Measurements from ENCODE around the gene CLMP. TPM values are rescaled to one million over a fixed set of nuclear protein-coding genes. Genes with fewer than 3 reads are reported as not detected.

CLMP gene
- total and polyA plus RNA-seq, 4 donors, result 5.2 to 22.9 (median 12.3) TPM

DNA sequence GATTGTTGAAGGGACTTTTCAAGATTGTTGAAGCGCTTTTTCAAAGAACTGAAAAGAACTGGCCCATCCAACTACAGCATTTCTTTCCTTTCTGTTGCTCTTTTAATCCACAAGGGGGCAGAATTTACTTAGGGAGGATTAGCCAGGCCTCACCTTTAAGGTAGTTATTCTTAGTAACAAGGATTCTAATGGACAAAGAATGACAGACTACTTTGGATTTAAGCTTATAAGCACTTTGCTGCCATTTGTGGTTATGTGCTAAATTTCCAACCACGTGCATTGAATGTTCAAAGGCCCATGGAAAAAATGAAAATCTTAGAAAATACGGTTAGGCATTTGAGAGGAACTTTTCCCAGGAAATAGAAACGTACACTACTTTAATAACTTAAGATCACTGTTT lies 83.6 kb downstream of the CLMP start:
- Histone ChIP-seq H3K4me1 (ENCODE audit: control insufficient read depth in 5 of 5, insufficient read depth in 5 of 5, low read length in 5 of 5) (peaks cover 0 to 4% (median under 1%) of the 10 kb centered on the region in 5 donors), H3K4me3 (no peak overlapping the region), H3K9ac (ENCODE audit: insufficient read depth in 1 of 2, low read length in 2 of 2) (peak overlapping the region in 1 of 2 donors; percentile 53), H3K27ac (ENCODE audit: low read depth in 1 of 2, low read length in 1 of 2) (no peak overlapping the region), H3K27me3 (ENCODE audit: control insufficient read depth in 3 of 3, insufficient read depth in 3 of 3, low read length in 2 of 3) (no peaks in the 10 kb centered on the region), H3K9me3 (ENCODE audit: control insufficient read depth in 4 of 4, insufficient read depth in 3 of 4, low read length in 3 of 4) (peaks cover 0 to 5% (median 0%) of the 10 kb centered on the region in 4 donors), H3K36me3 (ENCODE audit: control insufficient read depth in 4 of 4, insufficient read depth in 4 of 4, low read length in 4 of 4) (peaks cover 0 to 4% (median 0%) of the 10 kb centered on the region in 4 donors)
- ATAC-seq (ENCODE audit: insufficient read depth, low FRiP score), result no peak
- 58 to 68% methylated on average over 4 of the region's 4 CpGs for whole genome bisulfite sequencing, 2 donors
- TF ChIP-seq, protein P1, sequence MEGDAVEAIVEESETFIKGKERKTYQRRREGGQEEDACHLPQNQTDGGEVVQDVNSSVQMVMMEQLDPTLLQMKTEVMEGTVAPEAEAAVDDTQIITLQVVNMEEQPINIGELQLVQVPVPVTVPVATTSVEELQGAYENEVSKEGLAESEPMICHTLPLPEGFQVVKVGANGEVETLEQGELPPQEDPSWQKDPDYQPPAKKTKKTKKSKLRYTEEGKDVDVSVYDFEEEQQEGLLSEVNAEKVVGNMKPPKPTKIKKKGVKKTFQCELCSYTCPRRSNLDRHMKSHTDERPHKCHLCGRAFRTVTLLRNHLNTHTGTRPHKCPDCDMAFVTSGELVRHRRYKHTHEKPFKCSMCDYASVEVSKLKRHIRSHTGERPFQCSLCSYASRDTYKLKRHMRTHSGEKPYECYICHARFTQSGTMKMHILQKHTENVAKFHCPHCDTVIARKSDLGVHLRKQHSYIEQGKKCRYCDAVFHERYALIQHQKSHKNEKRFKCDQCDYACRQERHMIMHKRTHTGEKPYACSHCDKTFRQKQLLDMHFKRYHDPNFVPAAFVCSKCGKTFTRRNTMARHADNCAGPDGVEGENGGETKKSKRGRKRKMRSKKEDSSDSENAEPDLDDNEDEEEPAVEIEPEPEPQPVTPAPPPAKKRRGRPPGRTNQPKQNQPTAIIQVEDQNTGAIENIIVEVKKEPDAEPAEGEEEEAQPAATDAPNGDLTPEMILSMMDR (IDR thresholded peaks at IDR 0.05; ENCODE audit: control extremely low read depth, extremely low read depth), result peak; percentile 67
- DNase-seq, result peak in 2 of 3 donors; percentile 60 to 61

DNA sequence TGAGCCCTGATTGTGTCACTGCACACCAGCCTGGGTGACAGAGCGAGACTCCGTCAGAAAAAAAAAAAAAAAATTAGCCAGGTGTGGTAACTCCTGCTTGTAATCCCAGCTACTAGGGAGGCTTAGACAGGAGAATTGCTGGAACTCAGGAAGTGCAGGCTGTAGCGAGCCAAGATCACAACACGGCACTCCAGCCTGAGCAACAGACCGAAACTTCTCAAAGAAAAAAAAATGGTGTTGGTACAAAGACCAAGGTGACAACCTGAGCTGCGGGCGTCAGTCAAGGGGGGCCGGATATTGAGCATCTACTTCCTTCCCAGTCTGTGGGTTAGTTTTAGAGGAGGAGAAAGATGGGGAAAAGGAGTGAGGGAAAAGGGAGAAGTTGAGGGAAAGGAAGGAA lies 84.7 kb downstream of the CLMP start:
- 53 to 76% methylated on average over 8 of the region's 8 CpGs for WGBS, 2 donors
- Histone ChIP-seq H3K9ac (ENCODE audit: insufficient read depth in 1 of 2, low read length in 2 of 2) (no peak overlapping the region), H3K27ac (ENCODE audit: low read depth in 1 of 2, low read length in 1 of 2) (no peak overlapping the region), H3K9me3 (ENCODE audit: control insufficient read depth in 4 of 4, insufficient read depth in 3 of 4, low read length in 3 of 4) (no peaks in the 10 kb centered on the region), H3K27me3 (ENCODE audit: control insufficient read depth in 3 of 3, insufficient read depth in 3 of 3, low read length in 2 of 3) (no peaks in the 10 kb centered on the region), H3K4me1 (ENCODE audit: control insufficient read depth in 5 of 5, insufficient read depth in 5 of 5, low read length in 5 of 5) (peaks cover 0 to 10% (median 1%) of the 10 kb centered on the region in 5 donors), H3K4me3 (no peak overlapping the region), H3K36me3 (ENCODE audit: control insufficient read depth in 4 of 4, insufficient read depth in 4 of 4, low read length in 4 of 4) (no peaks in the 10 kb centered on the region)
- TF ChIP-seq, protein P1 (IDR thresholded peaks at IDR 0.05; ENCODE audit: control extremely low read depth, extremely low read depth), result no peak
- ATAC-seq (ENCODE audit: insufficient read depth, low FRiP score), result no peak
- DNase-seq, result no peak

GRCh38 chr11:123107945-123108495 lies 87.0 kb downstream of the CLMP start:
- no peak overlapping the region for H3K9ac ChIP-seq (ENCODE audit: insufficient read depth in 1 of 2, low read length in 2 of 2)
- WGBS, 2 donors, result 79 to 86% methylated on average over 4 of the region's 4 CpGs
- no peak overlapping the region for H3K27ac ChIP-seq (ENCODE audit: low read depth in 1 of 2, low read length in 1 of 2)
- no peaks in the 10 kb centered on the region for H3K36me3 ChIP-seq (ENCODE audit: control insufficient read depth in 4 of 4, insufficient read depth in 4 of 4, low read length in 4 of 4)
- H3K27me3 ChIP-seq (ENCODE audit: control insufficient read depth in 3 of 3, insufficient read depth in 3 of 3, low read length in 2 of 3), result no peaks in the 10 kb centered on the region
- H3K4me3 ChIP-seq, result no peak overlapping the region
- no peak for DNase-seq
- no peaks in the 10 kb centered on the region for H3K9me3 ChIP-seq (ENCODE audit: control insufficient read depth in 4 of 4, insufficient read depth in 3 of 4, low read length in 3 of 4)
- TF ChIP-seq, protein P1 (IDR thresholded peaks at IDR 0.05; ENCODE audit: control extremely low read depth, extremely low read depth), result no peak
- ATAC-seq (ENCODE audit: insufficient read depth, low FRiP score), result no peak
- peaks cover 0 to 13% (median 6%) of the 10 kb centered on the region in 5 donors for H3K4me1 ChIP-seq (ENCODE audit: control insufficient read depth in 5 of 5, insufficient read depth in 5 of 5, low read length in 5 of 5)

- H3K4me1 ChIP-seq (ENCODE audit: control insufficient read depth in 5 of 5, insufficient read depth in 5 of 5, low read length in 5 of 5), result peaks cover 0 to 19% (median 10%) of the 10 kb centered on the region in 5 donors
Measured at GRCh38 chr11:123104697-123105096, 90.4 kb downstream of the CLMP start.

More at GRCh38 chr11:123104697-123105096, 90.4 kb downstream of the CLMP start:
- TF ChIP-seq, protein P1 (IDR thresholded peaks at IDR 0.05; ENCODE audit: control extremely low read depth, extremely low read depth), result no peak
- no peaks in the 10 kb centered on the region for H3K36me3 ChIP-seq (ENCODE audit: control insufficient read depth in 4 of 4, insufficient read depth in 4 of 4, low read length in 4 of 4)
- H3K27ac ChIP-seq (ENCODE audit: low read depth in 1 of 2, low read length in 1 of 2), result no peak overlapping the region
- no peak for DNase-seq
- ATAC-seq (ENCODE audit: insufficient read depth, low FRiP score), result no peak
- H3K27me3 ChIP-seq (ENCODE audit: control insufficient read depth in 3 of 3, insufficient read depth in 3 of 3, low read length in 2 of 3), result no peaks in the 10 kb centered on the region
- H3K9me3 ChIP-seq (ENCODE audit: control insufficient read depth in 4 of 4, insufficient read depth in 3 of 4, low read length in 3 of 4), result no peaks in the 10 kb centered on the region
- 96 to 98% methylated on average over 3 of the region's 3 CpGs for WGBS, 2 donors
- H3K4me3 ChIP-seq, result no peak overlapping the region
- no peak overlapping the region for H3K9ac ChIP-seq (ENCODE audit: insufficient read depth in 1 of 2, low read length in 2 of 2)
